SKM-1 (cell line): ENCODE measurements around the gene MAN1A1.

Experiments used
- DNase-seq: peaks from one replicate; lab custom pipeline; 2025; ENCODE audit not compliant: unreplicated experiment; lab: John Stamatoyannopoulos, UW

MAN1A1 gene

DNA sequence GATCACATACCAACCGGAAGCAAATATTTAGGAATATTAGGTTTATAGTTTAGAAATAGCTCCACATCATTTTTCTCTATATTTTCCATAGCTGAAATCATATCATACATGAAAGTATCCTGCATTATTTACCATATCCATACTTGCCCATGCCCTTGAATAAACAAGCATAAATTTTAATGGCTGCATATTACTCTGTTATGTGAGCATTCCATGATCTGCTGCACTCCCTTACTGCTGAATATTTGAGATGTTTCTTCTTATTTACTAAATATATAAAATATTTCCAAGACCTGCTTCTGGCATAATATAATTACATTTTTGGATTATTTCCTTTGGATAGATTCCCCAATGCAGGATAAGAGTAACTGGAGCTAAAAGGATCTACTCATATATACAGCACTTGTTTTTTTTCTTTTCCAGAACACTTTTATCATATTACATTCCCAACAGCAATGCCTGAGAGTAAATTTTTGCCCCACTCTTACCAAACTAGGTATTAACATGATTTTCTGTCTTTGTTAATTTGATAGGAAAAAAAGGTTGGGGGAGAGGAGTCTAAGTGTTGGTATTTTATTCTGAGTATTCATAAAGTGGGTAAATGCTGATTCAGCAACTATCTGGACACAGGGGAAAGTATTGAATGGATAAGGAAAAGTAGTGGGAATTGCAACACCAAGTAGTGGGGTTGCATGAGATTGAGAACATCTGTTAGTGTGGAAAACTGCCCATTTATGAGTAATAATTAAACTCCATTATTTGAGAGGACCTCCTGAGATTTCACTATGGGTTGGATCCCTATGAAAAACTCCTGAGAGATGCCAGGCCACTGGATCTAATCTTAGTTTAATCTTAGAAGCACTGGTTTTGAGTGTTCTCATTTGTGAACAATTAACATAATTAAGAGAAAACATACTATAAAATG lies 76.0 kb downstream of the MAN1A1 start:
- no peak for DNase-seq

DNA sequence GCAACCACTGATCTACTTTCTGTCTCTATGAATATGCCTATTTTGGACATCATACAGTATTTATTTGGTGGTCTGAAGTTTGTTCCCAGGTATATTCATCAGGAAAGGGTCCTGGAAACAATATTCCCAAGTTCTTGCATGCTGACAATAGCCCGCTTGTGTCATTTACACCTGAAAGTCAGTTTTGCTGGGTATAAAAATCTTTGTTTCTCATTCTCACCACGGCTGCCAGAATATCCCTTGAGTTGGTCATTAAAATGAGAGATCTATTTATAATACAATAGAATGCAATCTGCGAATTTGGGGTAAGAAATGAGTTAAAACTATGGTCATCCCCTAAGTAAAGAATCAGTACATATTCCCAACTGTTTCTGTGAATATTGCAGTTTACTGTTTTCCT lies 79.0 kb downstream of the MAN1A1 start:
- DNase-seq = no peak

DNA sequence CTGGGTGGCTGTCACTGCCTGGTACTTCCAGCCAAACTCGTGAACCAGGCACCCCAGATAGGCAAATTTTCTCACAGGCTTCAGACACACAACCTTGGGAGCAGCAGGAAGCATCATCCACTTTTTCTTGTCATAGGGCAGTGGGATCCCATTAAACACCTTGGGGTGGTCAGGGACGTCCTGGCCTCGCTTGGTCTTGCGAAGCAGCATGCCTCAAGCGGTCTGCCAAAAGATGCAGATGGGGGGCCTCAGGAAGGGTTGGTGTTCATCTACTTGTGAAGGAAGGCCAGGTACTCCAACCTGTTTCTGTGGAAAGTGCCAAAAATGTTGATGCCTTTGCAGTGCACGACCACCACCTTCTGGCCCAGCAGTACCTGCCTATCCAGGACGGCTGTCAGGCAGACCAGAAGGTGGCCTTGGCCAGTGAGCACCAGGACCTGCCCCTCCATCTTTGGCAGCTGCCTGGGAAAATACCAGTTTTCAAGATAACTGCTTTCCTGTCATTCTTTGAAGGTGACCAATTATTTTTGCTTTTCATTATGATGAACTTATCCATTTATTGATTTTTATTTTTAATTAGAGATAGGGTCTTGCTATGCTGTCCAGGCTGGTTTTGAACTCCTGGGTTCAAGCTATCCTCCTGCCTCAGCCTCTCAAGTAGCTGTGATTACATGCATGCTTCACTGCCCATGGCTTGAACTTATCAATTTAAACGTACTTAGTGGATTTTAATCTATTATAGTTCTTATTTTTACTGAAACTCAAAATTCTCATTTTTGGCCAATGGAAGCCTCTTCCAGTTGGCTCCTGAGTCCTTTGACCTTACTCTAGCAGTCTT lies 80.1 kb downstream of the MAN1A1 start:
- DNase-seq = no peak

DNA sequence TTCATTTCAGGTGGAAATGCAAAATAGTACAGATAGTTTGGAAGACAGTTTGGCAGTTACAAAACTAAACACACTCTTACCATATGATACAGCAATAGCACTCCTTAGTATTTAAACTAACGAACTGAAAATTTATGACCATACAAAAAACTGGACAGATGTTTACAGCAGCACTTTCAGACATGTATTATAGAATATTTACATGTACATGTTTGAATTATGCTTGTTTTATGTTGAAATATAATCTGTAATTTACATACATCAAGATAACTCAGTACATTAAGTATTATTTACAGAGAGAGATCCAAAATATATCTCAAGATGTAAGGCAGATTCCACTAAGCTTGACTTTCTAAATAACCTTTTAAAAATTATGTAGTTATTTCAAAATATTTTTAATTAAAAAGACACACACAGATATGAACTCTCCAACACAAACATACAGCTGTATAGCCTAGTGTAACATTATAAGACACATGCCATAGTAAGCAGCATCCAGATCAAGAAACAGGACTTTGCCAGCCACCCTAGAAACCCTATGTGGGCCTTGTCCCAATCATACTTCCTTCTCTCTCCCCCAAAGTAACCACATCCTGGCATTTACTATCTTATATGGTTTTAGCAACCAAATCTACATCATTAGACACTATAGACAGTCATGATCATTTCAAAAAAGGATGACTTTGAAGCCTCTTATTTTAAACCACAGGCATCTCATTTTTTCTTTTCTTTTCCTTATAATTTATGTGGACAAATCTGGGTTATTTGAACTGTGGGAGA lies 82.2 kb downstream of the MAN1A1 start:
- DNase-seq = no peak

DNA sequence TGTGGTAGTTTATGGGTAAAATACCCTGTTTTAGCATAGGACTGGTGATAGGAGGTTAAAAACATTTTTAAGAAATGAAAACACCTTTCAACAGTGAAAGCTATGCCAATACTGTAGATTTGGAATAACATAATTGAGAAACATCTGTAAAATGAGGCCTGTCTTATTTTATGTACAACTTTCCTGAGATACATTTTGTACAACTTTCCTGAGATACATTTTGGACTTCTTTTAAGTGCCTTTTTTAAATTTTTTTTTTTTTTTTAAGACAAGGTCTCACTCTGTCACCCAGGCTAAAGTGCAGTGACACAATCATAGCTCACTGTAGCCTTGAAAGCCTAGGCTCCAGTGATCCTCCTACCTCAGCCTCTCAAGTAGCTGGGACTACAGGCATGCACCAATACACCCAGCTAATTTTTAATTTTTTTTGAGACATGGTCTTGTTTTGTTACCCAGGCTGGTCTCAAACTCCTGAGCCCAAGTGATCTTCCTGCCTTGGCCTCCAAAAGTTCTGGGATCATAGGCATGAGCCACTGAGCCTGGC lies 84.6 kb downstream of the MAN1A1 start:
- no peak for DNase-seq

DNA sequence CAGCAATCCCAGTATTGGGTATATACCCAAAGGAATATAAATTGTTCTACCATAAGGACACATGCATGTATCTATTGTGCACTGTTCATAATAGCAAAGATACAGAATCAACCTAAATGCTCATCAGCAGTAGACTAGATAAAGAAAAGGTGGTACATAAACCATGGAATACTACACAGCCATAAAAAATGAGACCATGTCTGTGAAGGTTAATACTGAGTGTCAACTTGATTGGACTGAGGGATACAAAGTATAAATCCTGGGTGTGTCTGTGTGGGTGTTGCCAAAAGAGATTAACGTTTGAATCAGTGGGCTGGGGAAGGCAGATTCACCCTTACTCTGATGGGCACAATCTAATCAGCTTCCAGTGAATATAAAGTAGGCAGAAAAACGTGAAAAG lies 86.9 kb downstream of the MAN1A1 start:
- no peak for DNase-seq

DNA sequence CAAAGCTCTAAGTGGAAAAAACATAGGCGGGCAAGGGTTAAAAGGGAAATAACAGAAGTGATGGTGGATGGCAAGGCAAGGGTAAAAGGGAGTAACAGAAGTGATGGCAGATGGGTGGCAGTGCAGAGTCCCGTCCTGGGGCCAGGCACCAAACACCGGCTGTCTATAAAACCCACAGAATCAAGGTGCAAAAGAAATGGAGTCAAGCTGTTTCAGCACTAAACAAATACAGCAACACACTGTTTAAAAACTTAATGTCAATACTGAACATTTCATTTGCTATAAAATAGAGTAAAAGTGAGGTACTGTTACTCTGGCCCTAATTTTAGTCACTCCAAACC lies 87.6 kb downstream of the MAN1A1 start:
- DNase-seq = no peak

DNA sequence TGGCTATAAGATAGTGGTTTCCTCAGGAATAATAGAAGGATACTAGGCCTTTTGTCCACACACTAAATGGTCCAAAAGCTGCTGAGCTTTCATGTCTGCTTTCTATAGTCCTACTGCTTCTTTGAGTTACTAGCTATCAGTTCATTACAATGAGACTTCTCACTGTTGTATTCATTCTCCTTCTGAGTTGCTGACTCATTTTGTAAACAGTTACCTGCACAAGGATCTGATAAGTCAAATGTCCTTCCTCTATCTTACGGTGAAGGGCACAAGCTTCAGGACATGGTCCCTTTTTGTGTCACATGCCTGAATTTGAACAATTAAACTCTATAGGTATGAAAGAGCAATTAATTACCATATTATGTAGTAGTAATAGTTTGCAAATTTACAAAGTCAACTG lies 90.5 kb downstream of the MAN1A1 start:
- DNase-seq = no peak

DNA sequence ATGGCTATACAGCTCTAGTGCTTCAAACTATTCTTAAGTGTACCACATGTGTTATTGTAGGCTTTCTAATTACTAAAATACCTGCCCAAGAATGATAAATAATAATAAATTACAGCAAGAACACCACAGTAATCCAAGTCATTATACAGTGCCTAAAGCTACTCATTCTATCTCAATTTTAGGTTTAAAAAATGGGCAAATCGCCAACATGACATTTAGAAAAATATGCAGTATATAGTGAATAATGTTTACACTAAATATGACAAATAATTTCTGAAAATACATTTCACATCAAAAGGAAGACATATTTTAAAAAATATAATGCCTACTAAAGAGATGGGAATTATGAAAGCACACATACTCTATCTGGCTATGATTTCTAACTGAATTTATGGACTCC lies 91.8 kb downstream of the MAN1A1 start:
- no peak for DNase-seq

DNA sequence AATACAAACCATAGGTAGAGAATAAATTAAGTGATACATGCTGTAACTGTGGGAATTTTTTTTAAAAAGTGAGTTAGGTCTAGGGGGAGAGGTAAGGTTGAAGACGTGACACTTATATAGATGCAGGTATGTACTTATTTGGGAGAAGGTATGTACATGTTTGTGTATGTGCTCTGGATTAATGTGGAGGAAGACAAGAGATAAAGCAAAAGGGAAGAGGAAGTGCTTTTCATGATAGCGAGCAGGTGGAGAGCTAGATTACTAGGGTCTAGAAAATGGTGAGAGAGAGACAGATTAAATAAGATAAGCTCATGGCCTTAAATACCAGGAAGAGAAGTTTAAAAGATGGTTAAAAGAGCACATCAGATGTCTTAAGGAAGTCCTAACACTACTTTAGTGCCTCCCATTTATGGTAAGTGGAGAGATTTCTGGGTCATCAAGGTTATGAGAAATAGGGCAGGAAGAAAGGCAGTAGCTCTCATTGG lies 92.5 kb downstream of the MAN1A1 start:
- DNase-seq = no peak

DNA sequence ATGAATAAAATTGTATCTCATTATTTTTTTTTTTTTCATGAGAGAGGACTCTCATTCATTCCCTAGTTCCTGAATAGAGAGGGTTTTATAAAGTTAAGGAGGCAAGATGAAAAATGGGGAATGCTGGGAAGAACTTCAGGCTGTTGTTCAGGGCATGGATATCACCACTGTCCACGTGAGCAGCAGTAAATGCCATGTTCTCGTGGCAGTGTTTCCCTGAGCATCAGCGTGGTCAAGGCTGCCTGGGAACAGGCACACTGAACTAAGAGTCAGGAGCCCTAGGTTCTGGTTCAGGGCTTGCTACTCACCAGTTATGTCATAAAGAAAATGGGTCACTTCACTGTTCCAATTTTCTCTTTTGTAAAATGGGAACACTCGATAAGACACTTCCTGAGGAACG lies 93.2 kb downstream of the MAN1A1 start:
- no peak for DNase-seq

DNA sequence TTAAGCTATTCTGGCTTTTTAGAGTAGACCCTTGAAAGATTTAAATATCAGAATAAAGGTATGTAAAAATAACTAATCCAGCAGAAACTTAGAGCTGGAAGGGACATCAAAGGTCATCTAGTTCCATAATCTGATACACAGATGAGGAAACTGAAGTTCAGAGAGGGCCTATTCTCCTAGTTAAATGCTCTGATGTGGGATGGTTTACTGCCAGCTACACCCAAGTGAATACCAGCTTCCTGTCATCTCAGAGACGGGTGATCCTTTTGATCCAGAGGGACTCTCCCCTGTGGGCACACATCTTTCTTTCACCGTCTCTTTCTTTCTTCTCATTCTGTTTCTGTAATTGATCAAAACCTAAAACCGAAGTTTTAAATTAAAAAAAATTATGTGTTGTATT lies 94.1 kb downstream of the MAN1A1 start:
- no peak for DNase-seq

DNA sequence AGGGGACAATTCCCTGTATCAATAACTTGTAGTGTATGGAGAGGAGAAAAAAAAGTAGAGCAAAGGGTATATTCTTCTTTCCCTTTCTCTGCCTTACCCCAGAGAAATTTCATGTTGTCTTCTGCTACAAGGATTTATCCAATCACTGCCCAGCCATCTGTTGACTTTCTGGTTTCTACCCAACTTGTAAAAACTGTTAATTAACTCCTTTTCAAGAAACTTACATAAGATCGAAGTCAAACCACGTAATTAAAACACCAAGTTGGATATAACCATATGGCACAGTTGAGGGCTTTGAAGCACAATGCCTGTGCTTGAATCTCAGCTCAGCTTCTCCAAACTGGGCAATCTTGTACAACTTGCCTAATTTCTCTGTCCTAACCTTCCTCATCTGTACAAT lies 99.5 kb downstream of the MAN1A1 start:
- DNase-seq = no peak

DNA sequence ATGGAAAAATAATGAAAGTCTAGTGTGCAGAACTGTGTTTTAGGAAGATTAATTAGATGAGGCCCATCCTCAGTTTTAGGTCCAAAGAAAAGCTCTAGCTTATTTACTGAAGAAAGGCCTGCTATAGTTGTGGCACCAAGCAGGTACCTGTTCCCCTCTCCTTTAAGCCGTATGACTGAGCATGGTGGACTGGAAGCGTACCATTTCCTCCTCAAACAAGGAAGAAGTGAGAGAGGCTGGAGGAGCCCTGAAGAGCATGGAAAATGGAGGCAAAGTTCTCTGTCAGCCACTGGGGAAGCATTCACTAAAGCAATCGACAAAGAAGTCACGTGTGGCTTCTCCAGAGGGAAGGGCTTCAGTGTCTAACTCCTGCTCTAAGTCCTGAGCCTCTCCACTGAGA lies 100.2 kb downstream of the MAN1A1 start:
- no peak for DNase-seq

DNA sequence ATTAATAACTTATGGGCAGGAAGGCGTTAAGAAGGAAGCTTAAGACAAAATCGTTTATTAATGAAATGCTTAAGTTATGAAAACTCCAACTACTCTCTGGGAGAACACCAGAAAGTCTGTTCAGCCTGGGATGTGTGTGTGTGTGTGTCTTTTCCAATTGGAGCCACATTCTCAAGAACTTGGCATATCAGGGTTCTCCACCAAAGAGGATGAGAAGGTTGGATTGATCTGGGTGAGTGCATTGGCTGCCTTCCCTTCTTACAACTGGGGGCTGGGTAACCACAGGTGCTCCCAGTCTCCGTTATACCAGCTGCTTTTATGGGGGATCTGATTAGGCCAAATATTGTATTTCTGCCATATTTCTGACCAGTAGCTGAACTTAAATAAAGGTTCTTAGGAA lies 102.1 kb downstream of the MAN1A1 start:
- DNase-seq = no peak

DNA sequence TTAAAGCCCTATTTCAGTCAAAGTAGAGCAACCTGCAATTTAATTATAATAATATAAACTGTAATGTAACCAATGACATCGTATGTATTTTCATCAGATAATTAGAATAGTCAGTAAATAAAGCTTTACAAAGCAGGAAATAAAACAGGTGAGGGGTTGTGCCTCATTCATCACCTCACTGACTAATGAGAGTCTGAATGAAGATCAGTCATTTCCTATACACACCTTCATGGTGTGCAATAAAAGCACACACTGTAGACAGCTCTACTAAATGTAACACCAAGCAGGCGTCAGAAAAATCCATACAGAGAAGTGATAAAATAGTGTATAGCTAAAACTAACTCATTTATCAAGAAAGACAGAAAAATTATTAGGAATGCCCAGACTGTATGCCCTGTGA lies 105.9 kb downstream of the MAN1A1 start:
- no peak for DNase-seq

DNA sequence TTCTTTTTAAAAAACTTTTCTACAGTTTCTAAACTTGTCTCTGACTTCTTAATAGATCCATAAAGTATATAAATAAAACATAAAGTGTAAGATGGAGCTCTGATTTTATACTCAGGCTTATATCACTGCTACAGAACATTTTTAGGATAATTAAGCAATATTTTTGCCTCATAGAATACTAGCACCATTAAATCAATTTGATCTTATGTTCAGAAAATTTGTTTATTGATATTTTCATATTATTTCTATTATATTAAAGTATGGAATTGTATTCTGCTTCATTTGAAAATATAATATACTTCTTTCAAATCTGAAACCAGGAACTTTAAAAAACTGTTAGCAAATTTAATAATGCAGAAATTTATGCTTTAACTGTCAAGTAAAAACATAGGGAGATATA lies 106.5 kb downstream of the MAN1A1 start:
- DNase-seq = no peak

DNA sequence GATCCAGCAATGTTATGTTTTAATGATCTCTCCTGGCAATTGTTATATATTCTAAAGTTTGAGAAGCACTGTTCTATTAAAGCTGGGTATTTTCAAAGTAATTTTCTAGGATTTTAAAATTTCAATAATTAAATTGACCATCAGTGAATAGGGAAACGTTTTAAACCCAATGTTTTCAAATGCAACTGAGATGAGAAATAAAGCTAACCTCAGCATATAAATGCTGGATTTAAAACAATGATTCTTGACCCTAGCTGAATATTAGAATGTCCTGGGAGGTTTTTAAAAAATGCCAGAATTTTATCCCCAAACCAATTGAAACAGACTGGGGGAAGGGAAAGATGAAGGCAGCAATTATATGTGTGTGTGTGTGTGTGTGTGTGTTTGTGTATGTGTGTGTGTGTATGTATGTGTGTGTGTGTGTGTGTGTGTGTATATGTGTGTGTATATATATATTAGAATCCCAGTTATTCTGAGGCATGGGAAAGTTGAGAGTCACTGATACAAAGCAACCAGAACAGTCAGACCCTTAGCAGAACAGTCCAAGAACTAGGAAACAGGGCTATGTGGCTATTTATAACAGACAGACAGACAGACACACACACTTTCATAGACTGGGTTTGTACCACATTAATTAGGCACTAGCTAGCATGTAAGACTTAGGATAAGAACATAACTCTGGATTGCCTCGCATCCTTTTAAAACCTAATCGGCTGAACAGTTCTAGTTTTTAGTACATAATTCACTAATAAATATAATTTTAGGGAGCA lies 107.8 kb downstream of the MAN1A1 start:
- DNase-seq = no peak

DNA sequence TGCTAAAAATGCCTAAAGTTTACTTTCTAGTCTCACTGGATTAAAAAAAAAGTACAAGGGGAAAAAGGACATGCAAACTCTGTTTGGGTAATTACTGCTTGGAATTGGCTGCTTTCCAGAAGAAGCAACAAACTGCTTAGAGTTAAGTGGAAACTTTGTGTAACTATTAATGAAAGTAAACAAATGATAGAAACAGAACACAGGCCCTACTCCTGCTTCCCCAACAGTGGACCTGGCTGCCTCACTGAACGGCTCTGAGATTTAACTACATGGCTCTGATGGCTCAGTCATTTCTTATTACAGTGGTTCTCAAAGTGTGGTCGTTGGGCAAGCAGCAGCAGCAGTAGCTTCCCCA lies 108.5 kb downstream of the MAN1A1 start:
- DNase-seq = no peak
